Smooth muscle cell (in vitro differentiated cells): ENCODE data around the gene SPSB3. TPM values are rescaled to one million over a fixed set of nuclear protein-coding genes. Genes with fewer than 3 reads are reported as not detected.

ENCODE experiments used
- DNase-seq: peaks from one replicate; lab custom pipeline; 2025; ENCODE audit not compliant: unreplicated experiment; lab: John Stamatoyannopoulos, UW
- H2AFZ ChIP-seq: fragments of 200-600 bp; sonication (generic); 2 replicates; pipeline ENCODE4 v1.6.0; 2016; ENCODE audit warnings: antibody characterized with exemption, low read depth, mild to moderate bottlenecking
- H3F3A ChIP-seq: fragments of 200-600 bp; sonication (generic); 2 replicates; pipeline ENCODE4 v1.6.0; 2017; ENCODE audit warnings: antibody characterized with exemption, low read depth
- H3K27ac ChIP-seq: fragments of 200-600 bp; sonication (generic); 2 replicates; pipeline ENCODE4 v1.5.1; 2016; ENCODE audit warnings: low read depth, mild to moderate bottlenecking
- H3K27me3 ChIP-seq: fragments of 200-600 bp; sonication (generic); 2 replicates; pipeline ENCODE4 v1.6.1; 2016; ENCODE audit warnings: low read depth, mild to moderate bottlenecking
- H3K36me3 ChIP-seq: fragments of 200-600 bp; sonication (generic); 2 replicates; pipeline ENCODE4 v1.5.1; 2016; ENCODE audit warnings: low read depth
- H3K4me1 ChIP-seq: fragments of 200-600 bp; sonication (generic); 2 replicates; pipeline ENCODE4 v1.5.1; 2016; ENCODE audit warnings: low read depth
- H3K4me2 ChIP-seq: fragments of 200-600 bp; sonication (generic); 2 replicates; pipeline ENCODE4 v1.6.0; 2016; ENCODE audit warnings: mild to moderate bottlenecking
- H3K4me3 ChIP-seq: fragments of 200-600 bp; sonication (generic); 2 replicates; pipeline ENCODE4 v1.5.1; 2016; ENCODE audit warnings: mild to moderate bottlenecking
- H3K79me2 ChIP-seq: fragments of 200-600 bp; sonication (generic); 2 replicates; pipeline ENCODE4 v1.6.0; 2016; ENCODE audit warnings: low read depth, mild to moderate bottlenecking
- H3K9ac ChIP-seq: fragments of 200-600 bp; sonication (generic); 2 replicates; pipeline ENCODE4 v1.6.0; 2016; ENCODE audit warnings: low read depth
- H3K9me3 ChIP-seq: fragments of 200-600 bp; sonication (generic); replicated peaks from 2 replicates; pipeline ENCODE4 v1.5.1; 2016; ENCODE audit warnings: low read depth
- H4K20me1 ChIP-seq: fragments of 200-600 bp; sonication (generic); 2 replicates; pipeline ENCODE4 v1.6.0; 2016; ENCODE audit warnings: low read depth
- CTCF ChIP-seq: fragments of 200-600 bp; sonication (generic); IDR thresholded peaks from 2 replicates; pipeline ENCODE4 v1.5.1; 2017; ENCODE audit warnings: borderline replicate concordance, mild to moderate bottlenecking, antibody characterized with exemption; ENCODE audit not compliant: insufficient read depth, poor library complexity, severe bottlenecking
- WGBS: methylation state at CpG from one replicate; pipeline ENCODE4 v1.1.7; 2016; ENCODE audit warnings: low lambda C conversion rate; 5-methylcytosine and 5-hydroxymethylcytosine counted together
- polyA plus RNA-seq: library from polyadenylated mRNA; unstranded; fragments of >200 nt; fragmentation: Nextera tagmentation; extraction: Ambion mirVana; gene quantifications from 2 replicates; pipeline ENCODE4 v1.2.1, GENCODE V29; 2016
- total RNA-seq: library from RNA; depleted of rRNA; stranded (reverse); fragments of >200 nt; gene quantifications from 2 replicates; pipeline ENCODE4 v1.2.3, GENCODE V29; 2014

Gene SPSB3
- total and polyA plus RNA-seq, 2 experiments from 2014 or later = 25.1 to 49.8 TPM

GRCh38 chr16:1793578-1794220, 11.3 kb upstream of the SPSB3 start, which contains the start of gene IGFALS:
TSS of gene IGFALS (minus strand) at chr16:1793705. CDS start at chr16:1793652, 53 bp downstream.
- H3F3A ChIP-seq = no peaks in the 10 kb centered on the region
- no peaks in the 10 kb centered on the region for H3K4me1 ChIP-seq
- 91% methylated on average over 15 of the region's 28 CpGs for whole genome bisulfite sequencing
- H3K9ac ChIP-seq = no peak within 1 kb of the TSS
- H3K4me2 ChIP-seq = no peak within 1 kb of the TSS
- DNase-seq = no peak
- H3K4me3 ChIP-seq = no peak within 1 kb of the TSS
- H3K27ac ChIP-seq = no peak within 1 kb of the TSS
- TF ChIP-seq CTCF = no peak
- no peaks in the 10 kb centered on the region for H3K36me3 ChIP-seq
- H3K79me2 ChIP-seq = no peaks in the 10 kb centered on the region
- H3K9me3 ChIP-seq = no peaks in the 10 kb centered on the region
- no peaks in the 10 kb centered on the region for H4K20me1 ChIP-seq
- no peak within 1 kb of the TSS for H2AFZ ChIP-seq
- no peaks in the 10 kb centered on the region for H3K27me3 ChIP-seq

GRCh38 chr16:1792836-1793577, 10.6 kb upstream of the SPSB3 start:
- Histone ChIP-seq H3K27me3 (no peaks in the 10 kb centered on the region), H3K4me2 (no peak overlapping the region), H2AFZ (no peak overlapping the region), H3F3A (no peaks in the 10 kb centered on the region), H3K27ac (no peak overlapping the region), H3K36me3 (no peaks in the 10 kb centered on the region), H3K9me3 (no peaks in the 10 kb centered on the region), H3K79me2 (no peaks in the 10 kb centered on the region), H3K4me3 (no peak overlapping the region), H3K4me1 (no peaks in the 10 kb centered on the region), H4K20me1 (peaks cover 6% of the 10 kb centered on the region), H3K9ac (no peak overlapping the region)
- WGBS = 95% methylated on average over 28 of the region's 33 CpGs
- no peak for DNase-seq
- no peak for TF ChIP-seq CTCF

- H3K9me3 ChIP-seq = no peaks in the 10 kb centered on the region
- TF ChIP-seq CTCF = no peak
- no peaks in the 10 kb centered on the region for H3K36me3 ChIP-seq
- no peaks in the 10 kb centered on the region for H3F3A ChIP-seq
- H3K4me2 ChIP-seq = no peak overlapping the region
- H3K9ac ChIP-seq = no peak overlapping the region
- H3K4me3 ChIP-seq = no peak overlapping the region
- no peaks in the 10 kb centered on the region for H3K27me3 ChIP-seq
- H2AFZ ChIP-seq = no peak overlapping the region
- no peak overlapping the region for H3K27ac ChIP-seq
- H3K79me2 ChIP-seq = peaks cover 4% of the 10 kb centered on the region
- H4K20me1 ChIP-seq = peaks cover 12% of the 10 kb centered on the region
- WGBS = 98% methylated on average over 55 of the region's 59 CpGs
- H3K4me1 ChIP-seq = no peaks in the 10 kb centered on the region
- DNase-seq = no peak
These were observed 9.8 kb upstream of the SPSB3 start for GRCh38 chr16:1791943-1792812.
